Erythroblast (primary cell): ENCODE results near the gene SYT5.
"Not testable (repeated sequence)": the region's sequence is repeated elsewhere in the genome, so short reads cannot be mapped to it uniquely, and the experiment has no call there.

ENCODE experiments used
- DNase-seq, 2 experiments: peaks; one replicate each; lab custom pipeline; 2025; lab: John Stamatoyannopoulos, UW
- GATA1 ChIP-seq: IDR thresholded peaks from 2 replicates; pipeline ENCODE4 v1.6.1; 2011; ENCODE audit warnings: low read depth, mild to moderate bottlenecking, control low read depth, low read length, moderate library complexity
- POLR2A ChIP-seq: IDR thresholded peaks from 2 replicates; pipeline ENCODE4 v1.6.1; 2011; ENCODE audit warnings: mild to moderate bottlenecking, low read length

The SYT5 gene

DNA sequence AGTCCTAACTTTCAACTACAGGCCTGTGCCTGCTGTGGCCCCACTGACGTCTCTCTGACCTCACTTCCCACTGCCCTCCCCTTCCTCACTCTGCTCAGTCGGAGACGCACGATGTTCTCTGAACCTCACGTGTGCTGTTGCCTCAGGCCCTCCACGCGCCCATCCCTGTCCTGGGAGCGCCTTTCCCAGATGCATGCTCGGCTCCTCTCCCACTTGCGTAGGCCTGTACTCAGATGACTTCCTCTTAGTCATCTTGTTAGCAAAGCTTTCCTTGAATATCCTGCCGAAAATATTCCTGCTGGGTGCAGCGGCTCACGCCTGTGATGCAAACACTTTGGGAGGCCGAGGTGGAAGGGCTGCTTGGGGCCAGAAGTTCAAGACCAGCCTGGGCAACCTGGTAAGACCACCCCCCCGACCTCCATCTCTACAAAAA is 9.3 kb upstream of the SYT5 start:
- DNase-seq = no peak
- TF ChIP-seq GATA1 (no peak), POLR2A (no peak)

DNA sequence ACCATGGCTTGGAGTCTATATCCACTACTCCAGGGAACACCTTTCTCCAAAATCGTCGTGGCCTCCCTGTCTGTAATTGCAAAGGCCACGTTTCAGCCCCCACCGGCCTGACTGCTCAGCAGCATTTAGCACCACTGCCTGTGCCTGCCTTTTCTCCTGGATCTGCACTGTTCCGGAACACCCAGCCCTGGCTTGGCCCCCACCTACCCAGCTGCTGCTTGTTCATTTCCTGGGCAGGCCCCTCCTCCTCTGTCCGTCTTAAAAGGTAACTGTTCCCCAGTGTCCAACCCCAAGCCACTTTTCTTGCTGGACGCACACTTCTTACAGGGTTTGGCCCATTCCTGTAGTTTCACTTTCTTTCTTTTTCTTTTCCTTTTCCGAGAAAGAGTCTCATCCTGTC is 8.5 kb upstream of the SYT5 start:
- TF ChIP-seq POLR2A (no peak), GATA1 (no peak)
- no peak for DNase-seq

DNA sequence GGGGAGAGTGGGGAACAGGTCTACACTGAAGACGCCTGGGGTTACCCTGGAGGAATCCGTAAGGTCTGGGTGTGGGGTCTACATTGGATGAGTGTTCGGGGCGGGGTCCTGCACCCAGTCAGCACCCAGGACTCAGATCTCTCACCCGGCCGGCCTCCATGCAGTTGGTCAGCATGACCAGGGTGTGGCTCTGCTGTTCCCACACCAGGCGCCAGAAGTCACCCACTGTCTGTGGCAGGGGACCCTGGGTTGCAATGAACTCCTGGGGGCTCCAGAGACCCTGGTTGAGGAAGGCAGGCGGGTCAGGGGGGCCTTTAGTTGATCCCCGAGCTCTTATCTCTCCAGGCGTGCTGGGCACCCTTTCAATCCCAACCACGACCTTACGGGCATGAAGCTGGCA is 6.0 kb upstream of the SYT5 start:
- no peak for DNase-seq
- TF ChIP-seq GATA1 = no peak
- TF ChIP-seq POLR2A = no peak

DNA sequence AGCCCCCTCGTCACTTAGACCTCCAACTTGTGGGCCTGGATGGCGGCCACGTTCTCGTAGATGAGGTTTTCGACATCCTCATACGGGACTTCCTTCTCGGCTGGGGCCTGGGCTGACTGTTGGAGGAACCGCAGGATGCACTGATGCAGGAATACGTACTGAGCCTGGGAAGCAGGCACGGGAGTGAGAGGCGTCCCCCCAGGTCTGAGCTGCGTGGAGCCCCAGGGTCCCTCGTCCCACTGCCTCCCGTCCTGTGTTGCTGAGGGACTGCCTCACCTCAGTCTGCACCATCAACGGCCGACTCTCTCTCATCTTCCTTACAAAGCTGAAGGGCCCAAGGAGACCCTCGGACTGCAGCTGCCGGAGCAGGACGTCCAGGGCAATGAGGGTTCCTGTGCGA is 1.7 kb upstream of the SYT5 start:
- TF ChIP-seq POLR2A = no peak
- TF ChIP-seq GATA1 = no peak
- DNase-seq = no peak

DNA sequence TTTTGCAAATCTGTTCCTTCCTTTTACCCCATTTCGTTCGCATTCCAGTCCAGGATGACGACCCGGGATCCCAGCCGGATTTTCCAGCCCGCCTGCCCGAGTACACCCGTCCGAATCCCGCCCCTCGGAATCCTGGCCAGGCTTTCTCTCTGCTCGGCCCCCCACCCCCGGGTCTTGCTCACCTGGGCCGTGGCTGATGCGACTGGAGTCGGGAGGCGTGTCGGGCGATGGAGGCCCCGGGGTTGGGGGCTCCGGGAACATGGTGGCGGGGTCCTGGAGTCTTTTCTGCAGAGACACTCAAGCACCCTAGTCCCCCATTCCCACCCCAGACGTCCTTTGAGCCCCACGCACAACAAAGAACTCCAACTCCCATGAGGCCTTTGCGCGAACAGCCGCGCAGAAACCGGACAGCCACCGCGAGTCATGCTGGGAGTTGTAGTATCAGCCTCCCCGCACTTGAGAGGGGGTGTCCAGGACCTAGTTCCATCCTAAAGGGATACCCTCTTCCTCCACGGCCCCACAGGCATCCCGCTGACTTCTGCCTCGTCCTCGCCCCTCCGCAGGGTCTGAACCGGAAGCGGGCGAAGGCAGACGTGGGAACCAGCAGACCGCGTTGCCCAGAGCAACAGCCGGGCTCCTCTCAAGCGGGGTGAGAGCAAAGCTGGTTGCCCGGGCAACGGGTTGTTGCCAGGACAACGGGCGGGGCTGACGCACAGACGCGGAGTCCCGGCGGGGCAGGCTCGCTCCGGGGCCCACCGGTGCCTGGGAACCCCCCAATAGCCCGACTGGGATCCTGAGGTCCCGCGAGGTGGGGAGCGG is 1.1 kb downstream of the SYT5 start:
- peak; percentile 86 to 87 for DNase-seq
- TF ChIP-seq POLR2A (no peak), GATA1 (no peak)

DNA sequence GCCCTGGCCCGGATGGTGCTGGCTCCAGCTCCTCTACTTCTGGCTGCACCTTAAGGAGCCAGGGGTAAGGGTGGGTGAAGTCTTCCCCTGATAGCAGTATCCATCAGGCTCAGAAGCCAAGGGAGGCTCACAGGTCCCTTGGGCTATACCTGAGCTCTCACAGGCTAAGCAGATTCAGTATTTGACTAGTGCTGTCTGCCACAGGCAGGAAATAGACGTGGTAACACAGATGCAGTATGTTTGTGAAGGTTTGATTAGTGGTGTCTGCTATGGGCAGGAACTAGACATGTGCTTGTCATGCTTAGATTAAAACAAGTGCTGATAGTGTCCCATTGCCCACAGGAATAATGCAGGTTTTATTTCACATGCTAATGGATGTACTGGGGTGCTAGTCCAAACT is 4.0 kb downstream of the SYT5 start:
- no peak for TF ChIP-seq POLR2A
- TF ChIP-seq GATA1 = no peak
- peak in 1 of 2 experiments; percentile 15 for DNase-seq

DNA sequence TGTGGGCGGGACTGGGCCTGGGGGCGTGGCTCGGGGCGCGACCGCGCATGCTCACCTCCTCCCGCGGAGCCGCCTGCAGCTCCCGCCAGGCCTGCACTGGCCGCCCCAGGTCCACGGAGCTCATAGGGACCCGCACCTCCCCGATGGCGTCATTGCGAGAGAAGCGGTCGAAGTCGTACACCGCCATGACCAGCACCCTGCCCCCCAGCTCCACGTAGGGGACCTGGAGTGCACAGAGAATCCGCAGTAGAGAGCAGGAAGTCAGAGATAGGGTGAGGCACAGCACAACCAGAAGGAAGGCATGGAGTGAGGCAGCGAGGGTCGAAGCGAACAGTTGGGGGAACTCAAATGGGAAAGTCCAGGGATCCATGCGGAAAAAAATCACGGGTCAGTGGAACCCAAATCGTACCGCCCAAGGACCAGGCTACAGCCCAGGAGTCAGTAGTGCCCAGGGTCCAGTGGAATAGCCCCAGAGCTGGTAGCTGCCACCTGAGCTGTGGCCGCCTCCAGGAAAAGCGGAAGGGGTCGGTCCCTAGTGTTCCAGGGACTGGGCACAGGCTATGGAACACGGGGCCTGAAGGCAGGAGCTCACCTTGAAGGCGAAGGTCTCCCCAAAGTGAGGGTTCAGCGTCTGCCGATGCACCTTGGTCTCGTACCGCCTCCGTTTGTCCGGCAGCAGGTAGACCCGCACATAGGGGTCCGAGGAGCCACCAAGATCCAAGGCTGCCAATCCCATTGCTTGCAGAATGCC is 4.8 kb downstream of the SYT5 start:
- no peak for TF ChIP-seq GATA1
- TF ChIP-seq POLR2A = no peak
- no peak for DNase-seq

DNA sequence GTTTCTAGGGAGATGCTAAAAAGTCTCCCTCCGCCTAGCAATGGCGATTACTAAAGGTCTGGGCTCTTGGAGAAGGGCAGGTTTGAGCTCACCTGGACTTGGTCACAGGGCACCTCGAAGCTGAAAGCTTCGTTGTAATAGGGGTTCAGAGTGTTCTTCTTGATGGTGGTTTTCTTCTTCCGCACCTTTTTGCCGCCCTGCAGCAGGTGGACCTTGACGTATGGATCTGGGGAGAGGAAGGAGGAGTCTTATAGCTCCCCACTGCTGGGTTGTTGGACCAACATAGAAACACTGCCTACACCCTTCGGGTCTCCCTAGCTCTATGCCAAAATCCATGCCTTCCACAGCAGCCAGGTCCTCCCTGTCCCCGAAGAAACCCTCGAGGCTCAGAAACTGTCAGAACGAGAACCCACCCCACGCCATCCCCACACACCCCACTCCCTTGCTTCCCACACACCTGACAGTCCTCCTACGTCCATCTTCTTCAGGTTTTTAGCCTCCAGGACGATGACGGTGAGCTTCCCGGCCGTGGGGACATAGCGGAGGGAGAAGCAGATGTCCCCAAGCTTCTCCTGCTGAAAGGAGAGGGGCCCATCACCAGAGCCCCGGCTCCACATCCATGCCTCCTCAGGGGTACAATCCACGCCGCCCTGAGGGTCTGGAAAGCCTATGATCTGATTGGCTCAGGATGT is 5.5 kb downstream of the SYT5 start:
- DNase-seq = no peak
- TF ChIP-seq GATA1 = no peak
- TF ChIP-seq POLR2A = no peak

DNA sequence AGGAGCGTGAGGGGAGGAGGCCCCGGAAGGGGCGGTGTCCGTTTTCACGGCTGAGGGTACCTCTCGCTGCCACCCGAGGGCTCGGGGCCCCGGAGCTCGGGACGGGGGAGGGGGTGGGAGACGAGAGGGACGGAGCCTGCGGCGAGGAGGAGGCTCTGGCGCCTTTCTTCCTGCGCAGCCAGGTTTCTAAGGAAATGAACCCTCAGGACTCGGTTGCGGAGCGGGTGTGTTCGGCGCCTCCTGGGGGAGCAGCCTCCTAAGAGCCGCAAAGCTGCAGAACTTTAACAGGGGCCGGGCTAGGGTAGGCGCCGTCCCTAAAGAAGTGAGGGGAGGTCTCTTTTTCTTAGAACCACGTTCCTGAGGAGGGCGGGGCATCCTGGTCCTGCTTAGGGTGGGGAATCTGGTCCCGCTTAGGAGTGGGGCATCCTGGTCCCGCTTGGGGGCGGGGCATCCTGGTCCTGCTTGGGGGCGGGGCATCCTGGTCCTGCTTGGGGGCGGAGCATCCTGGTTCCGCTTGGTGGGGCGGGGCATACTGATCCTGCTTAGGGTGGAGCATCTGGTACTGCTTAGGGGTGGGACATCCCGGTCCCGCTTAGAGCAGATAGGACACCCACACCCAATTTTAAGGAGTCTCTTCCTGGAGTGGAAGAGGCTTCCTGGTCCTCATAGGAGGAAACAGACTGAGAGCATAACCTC is 6.2 kb downstream of the SYT5 start:
- DNase-seq = peak; percentile 43 to 78
- no peak for TF ChIP-seq POLR2A

DNA sequence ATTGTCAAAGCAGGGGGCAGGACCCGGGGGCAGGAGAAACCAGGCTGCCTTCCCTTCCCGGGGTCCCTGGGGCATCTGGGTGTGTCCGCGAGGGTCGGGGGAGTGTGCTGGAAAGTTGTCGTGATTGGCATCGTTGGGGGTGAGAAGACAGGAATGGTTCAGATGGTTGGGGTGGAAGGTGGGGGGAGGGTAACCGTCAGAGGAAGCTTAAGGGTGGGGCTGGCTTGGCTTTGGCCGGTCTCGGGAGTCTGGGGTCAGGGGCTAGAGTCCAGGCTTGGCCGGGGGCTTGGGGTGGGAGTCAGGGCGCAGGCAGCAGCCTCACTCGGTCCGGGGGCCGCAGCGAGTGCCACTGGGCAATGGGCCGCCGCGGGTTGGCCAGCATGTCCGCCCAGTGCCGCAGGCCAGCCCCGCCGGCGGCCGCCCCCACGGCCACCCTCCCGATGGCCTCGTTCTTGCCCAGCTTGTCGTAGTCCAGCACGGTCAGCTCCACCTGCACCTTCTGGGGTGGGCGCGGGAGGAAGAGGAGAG is 6.8 kb downstream of the SYT5 start:
- no peak for TF ChIP-seq GATA1
- TF ChIP-seq POLR2A = no peak
- no peak for DNase-seq

DNA sequence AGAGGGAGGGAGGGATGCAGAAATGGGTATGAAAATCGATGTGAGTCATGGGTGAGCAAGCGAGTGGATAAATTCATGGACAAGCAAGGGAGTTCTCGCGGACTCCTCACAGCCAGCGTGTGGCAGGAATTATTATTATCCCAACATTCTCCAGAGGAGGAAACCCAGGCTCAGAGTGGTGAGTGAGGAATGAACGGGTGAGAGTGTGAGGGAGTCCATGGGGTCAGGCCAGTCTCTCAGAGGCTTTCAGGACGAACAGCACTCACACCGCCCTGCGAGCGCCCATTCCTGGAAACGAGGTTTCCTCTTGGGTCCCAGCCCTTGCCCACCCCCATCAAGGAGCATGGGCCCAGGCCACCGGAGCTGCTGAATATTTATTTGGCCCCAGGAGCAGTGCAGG is 7.3 kb downstream of the SYT5 start:
- DNase-seq = no peak
- TF ChIP-seq POLR2A (no peak), GATA1 (no peak)

DNA sequence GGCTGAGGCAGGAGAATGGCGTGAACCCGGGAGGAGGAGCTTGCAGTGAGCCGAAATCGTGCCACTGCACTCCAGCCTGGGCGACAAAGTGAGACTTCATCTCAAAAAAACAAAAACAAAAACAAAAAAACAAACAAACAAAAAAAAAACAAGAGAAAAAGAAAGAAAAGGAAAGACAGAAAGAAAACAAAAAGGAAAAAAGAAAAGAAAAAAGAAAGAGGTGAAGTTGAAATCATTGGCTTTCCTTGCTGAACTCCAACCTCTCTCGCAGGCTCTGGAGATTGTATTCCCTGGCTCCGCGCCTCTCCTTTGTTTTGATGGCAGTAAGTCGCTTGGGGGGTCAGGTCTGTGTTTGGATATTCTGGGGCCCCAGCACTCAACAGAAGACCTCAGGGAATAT is 7.8 kb downstream of the SYT5 start:
- not testable (repeated sequence) for DNase-seq

DNA sequence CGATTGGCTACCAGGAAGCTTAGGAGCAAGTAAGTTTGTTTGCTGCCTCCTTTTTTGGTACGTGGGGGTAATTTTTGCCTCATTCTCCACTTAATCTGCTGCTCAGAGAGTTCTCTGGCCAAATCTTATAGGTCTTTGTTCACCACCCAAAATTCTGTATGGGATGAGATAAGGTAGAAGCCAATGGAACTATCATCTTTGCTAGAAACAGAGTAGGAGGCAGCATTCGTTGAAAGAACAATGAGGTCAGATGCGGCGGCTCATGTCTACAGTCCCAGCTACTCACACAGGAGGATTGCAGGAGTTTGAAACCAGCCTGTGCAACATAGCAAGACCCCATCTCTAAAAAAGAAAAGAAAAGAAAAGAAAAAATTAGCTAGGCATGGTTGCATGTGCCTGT is 8.6 kb downstream of the SYT5 start:
- TF ChIP-seq GATA1 (no peak), POLR2A (no peak)
- no peak for DNase-seq
